Heart right ventricle (tissue), 16 donors: ENCODE data around the gene PLA2R1. TPM values are rescaled to one million over a fixed set of nuclear protein-coding genes. Genes with fewer than 3 reads are reported as not detected.

ENCODE experiments used
- ATAC-seq, 8 donors: fragments of 200-7000 bp; cut with Tn5 transposase; one replicate each; pipeline ENCODE4 v1.9.1; 2020; ENCODE audit warnings: mild to moderate bottlenecking in 8 of 8, moderate library complexity in 8 of 8, moderate number of reproducible peaks in 1 of 8
- DNase-seq, 2 donors: peaks; one replicate each; pipeline ENCODE4 v3.0.0-alpha.2; 2020
- H3K27ac ChIP-seq, 10 donors: fragments of 200-600 bp; sonication (generic) in 2 of 10; one replicate each; pipeline versions ENCODE4 v1.5.0 to v1.8.0; 2020 to 2022; ENCODE audit warnings: mild to moderate bottlenecking in 3 of 10
- H3K27me3 ChIP-seq, 7 donors: fragments of 200-600 bp; one replicate each; pipeline ENCODE4 v1.8.0; 2021 to 2022; ENCODE audit warnings: mild to moderate bottlenecking in 2 of 7
- H3K36me3 ChIP-seq, 9 donors: fragments of 200-600 bp; sonication (generic) in 1 of 9; one replicate each; pipeline versions ENCODE4 v1.5.0 to v1.8.0; 2020 to 2022; ENCODE audit warnings: mild to moderate bottlenecking in 2 of 9
- H3K4me1 ChIP-seq, 9 donors: fragments of 200-600 bp; sonication (generic) in 1 of 9; one replicate each; pipeline versions ENCODE4 v1.5.0 to v1.8.0; 2020 to 2022; ENCODE audit warnings: mild to moderate bottlenecking in 4 of 9
- H3K4me3 ChIP-seq, 10 donors: fragments of 200-600 bp; sonication (generic) in 2 of 10; one replicate each; pipeline versions ENCODE4 v1.5.0 to v1.8.0; 2020 to 2022; ENCODE audit warnings: mild to moderate bottlenecking in 7 of 10, moderate library complexity in 2 of 10
- H3K9me3 ChIP-seq, 11 donors: fragments of 200-600 bp in 10 of 11; sonication (generic) in 2 of 11; one replicate each; pipeline versions ENCODE4 v1.5.0 to v1.8.0; 2013 to 2022; ENCODE audit warnings: mild to moderate bottlenecking in 2 of 11, control low read depth in 1 of 11, moderate library complexity in 1 of 11
- WGBS, 2 donors: extraction: QIAGEN DNeasy Blood & Tissue Kit; methylation state at CpG; one replicate each; pipeline ENCODE4 v1.1.7; 2013; ENCODE audit warnings: inconsistent platforms in 1 of 2; 5-methylcytosine and 5-hydroxymethylcytosine counted together
- intact Hi-C, 10 donors: fragments of 100-400 bp; cut with DNase I; formaldehyde crosslinking; loops; one replicate each; pipeline versions ENCODE4 v1.11.1 to v1.14.2; 2022
- polyA plus RNA-seq, 2 donors: library from polyadenylated mRNA; stranded (reverse); fragments of 200-250 nt; gene quantifications; one replicate each; pipeline ENCODE4 v1.2.3, GENCODE V29; 2013
- total RNA-seq, 10 donors: library from RNA; stranded (reverse); fragmentation: NEBNext Ultra II Directional in 3 of 10; extraction: Animal tissue kit (Norgen Biotek cat#: 25700) in 3 of 10; gene quantifications; one replicate each; pipeline versions ENCODE4 v1.2.1 to v1.2.4, GENCODE V29; 2021 to 2023
- TF ChIP-seq, protein P1 (sequence below), 9 donors: fragments of 200-600 bp; sonication (generic) in 2 of 9; IDR thresholded peaks; one replicate each; pipeline versions ENCODE4 v1.5.0 to v1.8.0; 2021 to 2022; ENCODE audit warnings: antibody characterized with exemption in 9 of 9, mild to moderate bottlenecking in 5 of 9, moderate library complexity in 1 of 9
- donor health status: Arrhythmogenic right ventricular cardiomyopathy.
- donor health status: ischemic (EF 13 %, LVEDD 7.1; RV severe dilation, severe dysfunction).
- donor health status: healthy with polysubstance abuse.
- donor health status: DM: no; HTN: yes; CAD: no.
- donor health status: DM: no; HTN: no; CAD: no.
- donor health status: ischemic (EF 25% LVEDD 6.9; RV normal size, moderate dysfunction).
- donor health status: ischemic (EF 25% LVEDD 5.7; RV mildly dilated, moderate dysfunction).
- donor health status: healthy.
- donor health status: DM: yes; HTN: yes; CAD: no.
- donor health status: Ischemic cardiomyopathy.
- donor health status: ischemic (EF 35%, LVEDD 5.7; RV mildly dilated, moderate dysfunction).
- donor health status: nonischemic (EF 11% LVEDD 7.7; RV severe dilation, severe dysfunction).
- donor health status: DM: yes; HTN: yes; CAD: no.
- donor health status: PGD.
- donor health status: ischemic (EF 29% LVEDD 5.4; RV normal size, mild dysfunction).
- donor health status: nonischemic (EF 23%, LVEDD 6.1; RV moderate dilation, normal function).

PLA2R1 gene
- total and polyA plus RNA-seq, 12 donors: 0.38 to 3.7 (median 2.8) TPM

GRCh38 chr2:160050147-160050546 is 12.3 kb downstream of the PLA2R1 start:
- Histone ChIP-seq H3K4me1 (peaks cover 0 to 14% (median 4%) of the 10 kb centered on the region in 9 donors), H3K36me3 (no peaks in the 10 kb centered on the region), H3K27ac (no peak overlapping the region), H3K9me3 (no peaks in the 10 kb centered on the region), H3K27me3 (no peaks in the 10 kb centered on the region), H3K4me3 (no peak overlapping the region)
- ATAC-seq (no peak), DNase-seq (no peak)
- WGBS, 2 donors: 86% methylated on average over 3 of the region's 3 CpGs
- TF ChIP-seq, protein P1, sequence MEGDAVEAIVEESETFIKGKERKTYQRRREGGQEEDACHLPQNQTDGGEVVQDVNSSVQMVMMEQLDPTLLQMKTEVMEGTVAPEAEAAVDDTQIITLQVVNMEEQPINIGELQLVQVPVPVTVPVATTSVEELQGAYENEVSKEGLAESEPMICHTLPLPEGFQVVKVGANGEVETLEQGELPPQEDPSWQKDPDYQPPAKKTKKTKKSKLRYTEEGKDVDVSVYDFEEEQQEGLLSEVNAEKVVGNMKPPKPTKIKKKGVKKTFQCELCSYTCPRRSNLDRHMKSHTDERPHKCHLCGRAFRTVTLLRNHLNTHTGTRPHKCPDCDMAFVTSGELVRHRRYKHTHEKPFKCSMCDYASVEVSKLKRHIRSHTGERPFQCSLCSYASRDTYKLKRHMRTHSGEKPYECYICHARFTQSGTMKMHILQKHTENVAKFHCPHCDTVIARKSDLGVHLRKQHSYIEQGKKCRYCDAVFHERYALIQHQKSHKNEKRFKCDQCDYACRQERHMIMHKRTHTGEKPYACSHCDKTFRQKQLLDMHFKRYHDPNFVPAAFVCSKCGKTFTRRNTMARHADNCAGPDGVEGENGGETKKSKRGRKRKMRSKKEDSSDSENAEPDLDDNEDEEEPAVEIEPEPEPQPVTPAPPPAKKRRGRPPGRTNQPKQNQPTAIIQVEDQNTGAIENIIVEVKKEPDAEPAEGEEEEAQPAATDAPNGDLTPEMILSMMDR (IDR thresholded peaks at IDR 0.05): no peak
- intact Hi-C loops: no loop called here

DNA sequence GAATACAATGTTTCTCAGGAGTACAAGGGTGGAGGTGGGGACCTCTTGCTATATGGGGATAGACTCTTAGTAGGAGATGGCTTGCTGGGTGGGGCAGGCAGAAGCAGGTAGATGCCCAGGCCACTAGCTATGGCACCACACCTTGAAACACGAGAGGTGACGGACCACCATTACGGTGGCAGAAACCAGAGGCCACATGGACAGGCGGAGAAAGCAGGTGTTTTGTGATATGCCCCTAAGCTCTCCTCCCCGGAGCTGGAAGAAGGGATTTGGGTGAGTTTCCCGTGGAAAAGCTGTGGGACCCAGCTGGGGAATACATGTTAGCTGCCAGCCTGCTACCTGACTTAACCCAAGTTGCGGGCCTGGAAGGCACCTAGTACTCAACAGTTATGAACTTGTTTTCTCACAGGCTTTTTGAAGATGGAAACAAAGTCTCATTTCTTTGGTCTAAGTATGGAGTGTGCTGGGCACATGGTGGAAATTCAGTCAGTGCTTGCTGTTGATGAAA is 16.7 kb downstream of the PLA2R1 start:
- Histone ChIP-seq H3K4me1 (peaks cover 0 to under 1% (median 0%) of the 10 kb centered on the region in 9 donors), H3K36me3 (peaks cover 0 to 4% (median 0%) of the 10 kb centered on the region in 9 donors), H3K27ac (no peak overlapping the region), H3K4me3 (no peak overlapping the region), H3K9me3 (no peaks in the 10 kb centered on the region), H3K27me3 (no peaks in the 10 kb centered on the region)
- TF ChIP-seq, protein P1 (IDR thresholded peaks at IDR 0.05): no peak
- no peak for ATAC-seq
- 83% methylated on average over 7 of the region's 7 CpGs for WGBS, 2 donors
- DNase-seq: no peak
- intact Hi-C loops: no loop called here

DNA sequence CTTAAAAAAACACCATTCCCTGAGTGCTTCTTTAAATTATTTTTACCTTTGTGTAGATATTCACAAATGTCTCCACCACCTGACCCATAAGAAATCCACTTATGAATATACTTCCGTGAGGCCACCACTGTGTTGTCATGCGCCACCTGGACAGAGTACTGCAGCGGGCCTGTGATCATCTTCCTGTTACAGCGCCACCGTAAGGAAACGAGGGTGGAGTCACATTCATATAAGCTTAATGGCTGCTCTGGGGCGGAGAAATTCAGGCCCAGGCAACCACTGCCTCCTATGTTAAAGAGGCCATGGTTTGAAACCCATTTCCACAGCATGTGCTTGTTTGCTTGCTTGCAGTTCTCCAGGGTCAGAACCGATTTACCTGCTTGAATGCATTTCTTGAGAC is 17.7 kb downstream of the PLA2R1 start:
- 92 to 95% methylated on average over 8 of the region's 8 CpGs for WGBS, 2 donors
- Histone ChIP-seq H3K4me1 (peaks cover 0 to 10% (median 0%) of the 10 kb centered on the region in 9 donors), H3K4me3 (no peak overlapping the region), H3K27me3 (no peaks in the 10 kb centered on the region), H3K27ac (no peak overlapping the region), H3K9me3 (no peaks in the 10 kb centered on the region), H3K36me3 (peaks cover 0 to 4% (median 0%) of the 10 kb centered on the region in 9 donors)
- no peak for ATAC-seq
- TF ChIP-seq, protein P1 (IDR thresholded peaks at IDR 0.05): no peak
- intact Hi-C loops: no loop called here
- no peak for DNase-seq

GRCh38 chr2:160043265-160043664 is 19.1 kb downstream of the PLA2R1 start:
- H3K36me3 ChIP-seq: peaks cover 0 to 4% (median 0%) of the 10 kb centered on the region in 9 donors
- H3K27ac ChIP-seq: no peak overlapping the region
- no peaks in the 10 kb centered on the region for H3K27me3 ChIP-seq
- ATAC-seq (peak in 4 of 8 donors; percentile 49 to 64 (median 51)), DNase-seq (no peak)
- TF ChIP-seq, protein P1 (IDR thresholded peaks at IDR 0.05): no peak
- peaks cover 0 to 11% (median 0%) of the 10 kb centered on the region in 9 donors for H3K4me1 ChIP-seq
- H3K9me3 ChIP-seq: no peaks in the 10 kb centered on the region
- intact Hi-C loops: no loop called here
- H3K4me3 ChIP-seq: no peak overlapping the region
- WGBS, 2 donors: 77% methylated on average over 5 of the region's 5 CpGs
